MM.1S (cell line): ENCODE data around the gene KCNG2.
"Not testable (repeated sequence)": the region's sequence is repeated elsewhere in the genome, so short reads cannot be mapped to it uniquely, and the experiment has no call there.

Source experiments
- DNase-seq: peaks from one replicate; pipeline ENCODE4 v3.0.0-alpha.2; 2015
- H2AFZ ChIP-seq: fragments of 300-600 bp; sonication (generic); 2 replicates; pipeline ENCODE4 v1.6.0; 2016; ENCODE audit warnings: antibody characterized with exemption, low read length
- H3F3A ChIP-seq: fragments of 300-600 bp; sonication (generic); 2 replicates; pipeline ENCODE4 v1.6.1; 2016; ENCODE audit warnings: mild to moderate bottlenecking, antibody characterized with exemption, low read length, moderate library complexity, mixed read lengths; ENCODE audit not compliant: insufficient read depth
- H3K27ac ChIP-seq: fragments of 300-600 bp; sonication (generic); 2 replicates; pipeline ENCODE4 v1.5.1; 2016; ENCODE audit warnings: mild to moderate bottlenecking, low read length
- H3K27me3 ChIP-seq: fragments of 300-600 bp; sonication (generic); replicated peaks from 2 replicates; pipeline ENCODE4 v1.6.0; 2016; ENCODE audit warnings: low read length; ENCODE audit not compliant: insufficient read depth
- H3K36me3 ChIP-seq: fragments of 300-600 bp; sonication (generic); replicated peaks from 2 replicates; pipeline ENCODE4 v1.6.1; 2016; ENCODE audit warnings: mild to moderate bottlenecking, low read length, mixed read lengths; ENCODE audit not compliant: insufficient read depth
- H3K4me1 ChIP-seq: fragments of 300-600 bp; sonication (generic); 2 replicates; pipeline ENCODE4 v1.6.1; 2016; ENCODE audit warnings: low read length, mixed read lengths
- H3K4me2 ChIP-seq: fragments of 300-600 bp; sonication (generic); 2 replicates; pipeline ENCODE4 v1.6.0; 2016; ENCODE audit warnings: low read depth, low read length
- H3K4me3 ChIP-seq: fragments of 300-600 bp; sonication (generic); 2 replicates; pipeline ENCODE4 v1.5.1; 2016; ENCODE audit warnings: low read length, mixed read lengths
- H3K79me2 ChIP-seq: fragments of 300-600 bp; sonication (generic); 2 replicates; pipeline ENCODE4 v1.6.1; 2016; ENCODE audit warnings: mixed run types, low read length, mixed read lengths
- H3K9ac ChIP-seq: fragments of 300-600 bp; sonication (generic); 2 replicates; pipeline ENCODE4 v1.6.1; 2016; ENCODE audit warnings: low read length, mixed read lengths
- H3K9me2 ChIP-seq: fragments of 300-600 bp; sonication (generic); replicated peaks from 2 replicates; pipeline ENCODE4 v1.6.1; 2016; ENCODE audit warnings: mild to moderate bottlenecking, low read length, mixed read lengths; ENCODE audit not compliant: insufficient read depth
- H3K9me3 ChIP-seq: fragments of 300-600 bp; sonication (generic); replicated peaks from 2 replicates; pipeline ENCODE4 v1.6.1; 2016; ENCODE audit warnings: mild to moderate bottlenecking, low read length, mixed read lengths; ENCODE audit not compliant: insufficient read depth
- H4K20me1 ChIP-seq: fragments of 300-600 bp; sonication (generic); 2 replicates; pipeline ENCODE4 v1.6.1; 2016; ENCODE audit warnings: mild to moderate bottlenecking, low read length, moderate library complexity, mixed read lengths; ENCODE audit not compliant: insufficient read depth
- EZH2 ChIP-seq: fragments of 300-600 bp; sonication (generic); optimal IDR thresholded peaks from 2 replicates; pipeline ENCODE3; 2017; ENCODE audit warnings: low read depth, mild to moderate bottlenecking, antibody characterized with exemption, low read length, mixed read lengths
- EZH2phosphoT487 ChIP-seq: fragments of 300-600 bp; sonication (generic); IDR thresholded peaks from 2 replicates; pipeline ENCODE4 v1.6.1; 2018; ENCODE audit warnings: antibody characterized with exemption, low read length
- TF ChIP-seq, protein P1 (sequence below): fragments of 300-600 bp; sonication (generic); IDR thresholded peaks from 2 replicates; pipeline ENCODE4 v1.5.1; 2016; ENCODE audit warnings: antibody characterized with exemption, low read length, mixed read lengths

The KCNG2 gene

DNA sequence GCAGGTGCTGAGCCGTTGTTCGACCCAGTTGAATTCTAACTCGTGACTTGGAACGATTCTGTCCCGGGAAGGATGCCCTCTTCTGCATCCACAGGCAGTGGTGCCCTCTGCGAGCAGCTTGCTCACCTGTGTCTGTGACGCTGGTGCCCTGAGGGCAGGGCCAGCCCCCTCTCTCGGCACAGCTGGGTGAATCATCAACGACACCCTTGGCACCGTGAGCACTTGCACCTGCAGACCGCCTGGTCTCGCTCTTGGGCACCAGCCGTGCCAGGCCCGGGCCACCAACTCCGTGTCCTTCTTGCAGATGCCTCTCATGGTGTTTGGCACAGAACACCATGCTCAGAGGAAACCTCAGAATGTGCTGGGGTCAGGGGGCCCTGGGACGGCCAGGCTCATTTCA is 78.8 kb downstream of the KCNG2 start:
- Histone ChIP-seq H2AFZ (no peak overlapping the region), H3K27ac (no peak overlapping the region), H3K79me2 (no peaks in the 10 kb centered on the region), H3K4me3 (no peak overlapping the region), H3K9me2 (no peaks in the 10 kb centered on the region), H3K4me1 (no peaks in the 10 kb centered on the region), H3K27me3 (no peaks in the 10 kb centered on the region), H4K20me1 (no peaks in the 10 kb centered on the region), H3F3A (no peaks in the 10 kb centered on the region), H3K4me2 (no peak overlapping the region), H3K9me3 (no peaks in the 10 kb centered on the region), H3K36me3 (no peaks in the 10 kb centered on the region), H3K9ac (no peak overlapping the region)
- no peak for TF ChIP-seq EZH2
- no peak for TF ChIP-seq EZH2phosphoT487
- TF ChIP-seq, protein P1, sequence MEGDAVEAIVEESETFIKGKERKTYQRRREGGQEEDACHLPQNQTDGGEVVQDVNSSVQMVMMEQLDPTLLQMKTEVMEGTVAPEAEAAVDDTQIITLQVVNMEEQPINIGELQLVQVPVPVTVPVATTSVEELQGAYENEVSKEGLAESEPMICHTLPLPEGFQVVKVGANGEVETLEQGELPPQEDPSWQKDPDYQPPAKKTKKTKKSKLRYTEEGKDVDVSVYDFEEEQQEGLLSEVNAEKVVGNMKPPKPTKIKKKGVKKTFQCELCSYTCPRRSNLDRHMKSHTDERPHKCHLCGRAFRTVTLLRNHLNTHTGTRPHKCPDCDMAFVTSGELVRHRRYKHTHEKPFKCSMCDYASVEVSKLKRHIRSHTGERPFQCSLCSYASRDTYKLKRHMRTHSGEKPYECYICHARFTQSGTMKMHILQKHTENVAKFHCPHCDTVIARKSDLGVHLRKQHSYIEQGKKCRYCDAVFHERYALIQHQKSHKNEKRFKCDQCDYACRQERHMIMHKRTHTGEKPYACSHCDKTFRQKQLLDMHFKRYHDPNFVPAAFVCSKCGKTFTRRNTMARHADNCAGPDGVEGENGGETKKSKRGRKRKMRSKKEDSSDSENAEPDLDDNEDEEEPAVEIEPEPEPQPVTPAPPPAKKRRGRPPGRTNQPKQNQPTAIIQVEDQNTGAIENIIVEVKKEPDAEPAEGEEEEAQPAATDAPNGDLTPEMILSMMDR = no peak
- no peak for DNase-seq

DNA sequence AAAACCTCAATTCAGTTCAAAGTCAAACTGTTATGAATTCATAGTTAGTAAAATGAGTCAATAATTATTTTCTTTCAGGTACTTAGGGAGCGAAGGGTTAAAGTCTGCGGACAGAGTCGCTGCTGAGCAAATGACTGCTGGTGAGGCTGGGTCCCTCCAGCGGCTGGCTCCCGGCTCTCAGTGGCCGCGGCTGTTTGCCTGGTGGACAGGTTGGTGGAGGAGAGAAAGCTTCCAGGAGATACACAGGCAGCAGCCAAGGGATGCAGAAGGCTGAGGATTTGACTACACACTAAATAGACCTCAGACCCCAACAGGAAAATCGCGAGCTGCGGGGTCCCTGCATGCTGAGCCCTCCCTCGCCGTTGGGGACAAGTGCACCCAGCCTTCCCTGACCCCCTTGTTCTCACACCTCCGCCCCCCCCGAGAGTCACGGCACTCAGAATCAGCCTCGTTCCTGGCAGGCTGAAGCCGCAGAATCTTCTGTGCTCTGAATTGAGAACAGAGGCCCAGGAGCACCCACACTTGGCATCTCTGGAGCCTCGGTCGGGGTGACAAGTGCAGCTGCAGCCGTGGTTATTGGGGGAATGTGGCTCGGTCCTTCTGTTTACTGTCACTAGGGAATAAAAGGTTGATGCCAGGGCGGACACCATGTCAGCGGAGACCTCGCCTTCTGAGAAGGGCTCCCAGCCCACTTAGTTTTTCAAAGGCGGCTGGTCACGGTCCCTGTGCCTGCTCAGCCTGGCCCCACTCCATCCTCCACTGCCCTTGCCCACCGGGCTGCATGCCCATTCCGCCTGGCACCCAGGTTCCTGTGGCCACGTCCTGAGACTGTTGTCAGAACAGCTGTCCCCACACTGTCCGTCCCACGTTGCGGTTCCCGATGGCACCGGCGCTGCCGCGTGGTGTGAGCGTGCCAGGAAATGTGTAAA is 79.7 kb downstream of the KCNG2 start:
- no peaks in the 10 kb centered on the region for H3K4me1 ChIP-seq
- H2AFZ ChIP-seq = no peak overlapping the region
- TF ChIP-seq EZH2 (no peak), EZH2phosphoT487 (no peak)
- TF ChIP-seq, protein P1 = no peak
- H3K27me3 ChIP-seq = no peaks in the 10 kb centered on the region
- H3K9ac ChIP-seq = no peak overlapping the region
- no peaks in the 10 kb centered on the region for H3K9me3 ChIP-seq
- H3K79me2 ChIP-seq = no peaks in the 10 kb centered on the region
- H3F3A ChIP-seq = no peaks in the 10 kb centered on the region
- no peaks in the 10 kb centered on the region for H4K20me1 ChIP-seq
- no peaks in the 10 kb centered on the region for H3K9me2 ChIP-seq
- DNase-seq = no peak
- no peak overlapping the region for H3K4me3 ChIP-seq
- no peak overlapping the region for H3K4me2 ChIP-seq
- H3K27ac ChIP-seq = no peak overlapping the region
- H3K36me3 ChIP-seq = no peaks in the 10 kb centered on the region

DNA sequence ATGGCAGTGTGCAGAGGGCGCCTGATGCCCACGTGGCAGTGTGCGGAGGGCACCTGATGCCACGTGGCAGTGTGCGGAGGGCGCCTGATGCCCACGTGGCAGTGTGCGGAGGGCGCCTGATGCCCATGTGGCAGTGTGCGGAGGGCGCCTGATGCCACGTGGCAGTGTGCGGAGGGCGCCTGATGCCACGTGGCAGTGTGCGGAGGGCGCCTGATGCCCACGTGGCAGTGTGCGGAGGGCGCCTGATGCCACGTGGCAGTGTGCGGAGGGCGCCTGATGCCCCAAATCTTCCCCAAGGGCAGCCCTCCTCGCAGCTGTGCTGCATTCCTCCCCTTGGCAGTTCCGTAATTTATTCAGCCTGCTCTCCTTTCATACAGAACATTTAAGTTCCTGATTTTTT is 80.5 kb downstream of the KCNG2 start:
- H3K9ac ChIP-seq, DNase-seq, H3K79me2 ChIP-seq, H3K9me3 ChIP-seq, H3K27ac ChIP-seq, H4K20me1 ChIP-seq, H3F3A ChIP-seq, H3K9me2 ChIP-seq, H3K4me3 ChIP-seq, H3K4me2 ChIP-seq, H3K36me3 ChIP-seq, H3K4me1 ChIP-seq, H3K27me3 ChIP-seq, H2AFZ ChIP-seq: not testable (repeated sequence)

DNA sequence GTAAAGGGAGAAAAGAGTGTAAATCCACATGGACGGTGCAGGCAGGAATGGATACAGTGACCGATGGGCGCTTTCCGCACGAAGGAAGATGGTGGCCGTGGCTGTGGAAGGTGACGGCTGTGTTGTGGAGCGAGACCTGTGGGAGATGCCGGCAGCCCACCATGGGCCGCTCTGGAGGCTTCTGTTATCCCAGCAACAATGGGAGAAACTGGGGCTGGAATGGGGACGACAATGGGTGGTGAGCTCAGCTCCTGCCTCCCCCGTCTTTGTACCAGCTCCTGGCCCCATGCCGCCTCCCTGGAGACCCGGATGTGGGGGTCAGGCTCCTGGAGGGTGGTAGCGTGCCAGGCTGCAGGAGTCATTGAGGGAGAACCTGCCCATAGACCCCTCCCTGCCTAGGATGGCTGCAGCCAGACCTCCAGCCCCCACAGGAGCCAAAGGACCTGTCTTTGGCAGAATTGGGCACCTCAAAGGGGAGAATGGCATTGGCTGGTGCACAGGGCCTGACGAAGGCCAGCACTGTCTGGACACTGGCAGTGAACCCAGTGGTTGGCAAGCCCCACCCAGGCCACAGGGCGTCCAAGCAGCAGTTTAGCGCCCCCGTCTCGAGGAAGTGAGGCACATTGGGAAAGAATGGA is 81.1 kb downstream of the KCNG2 start:
- Histone ChIP-seq H3F3A (no peaks in the 10 kb centered on the region), H3K79me2 (no peaks in the 10 kb centered on the region), H4K20me1 (no peaks in the 10 kb centered on the region), H3K4me3 (no peak overlapping the region), H2AFZ (no peak overlapping the region), H3K9ac (no peak overlapping the region), H3K4me1 (no peaks in the 10 kb centered on the region), H3K36me3 (no peaks in the 10 kb centered on the region), H3K9me3 (no peaks in the 10 kb centered on the region), H3K27ac (no peak overlapping the region), H3K4me2 (no peak overlapping the region), H3K9me2 (no peaks in the 10 kb centered on the region), H3K27me3 (no peaks in the 10 kb centered on the region)
- TF ChIP-seq EZH2phosphoT487 (no peak), EZH2 (no peak)
- TF ChIP-seq, protein P1 = no peak
- no peak for DNase-seq
